HUES48 (cell line): ENCODE measurements around the gene ARMH2.

Experiments
- H3K27ac ChIP-seq: one replicate; pipeline ENCODE4 v1.7.0; 2013; ENCODE audit warnings: low read depth, low read length, inconsistent platforms
- H3K27me3 ChIP-seq: 2 replicates; pipeline ENCODE4 v1.6.1; 2013; ENCODE audit warnings: mild to moderate bottlenecking, low read length; ENCODE audit not compliant: control insufficient read depth, insufficient read depth
- H3K36me3 ChIP-seq: 2 replicates; pipeline ENCODE4 v1.6.1; 2013; ENCODE audit warnings: low read length; ENCODE audit not compliant: control insufficient read depth, insufficient read depth
- H3K4me1 ChIP-seq: 2 replicates; pipeline ENCODE4 v1.6.1; 2013; ENCODE audit warnings: mild to moderate bottlenecking, low read length; ENCODE audit not compliant: control insufficient read depth, insufficient read depth
- H3K4me3 ChIP-seq: 2 replicates; pipeline ENCODE4 v1.5.1; 2013; ENCODE audit warnings: mild to moderate bottlenecking, low read depth, low read length
- H3K9ac ChIP-seq: 2 replicates; pipeline ENCODE4 v1.6.1; 2013; ENCODE audit warnings: mild to moderate bottlenecking, low read depth, low read length, moderate library complexity
- H3K9me3 ChIP-seq: 2 replicates; pipeline ENCODE4 v1.6.1; 2013; ENCODE audit warnings: low read length; ENCODE audit not compliant: control insufficient read depth, insufficient read depth

Gene ARMH2

GRCh38 chr6:24832794-24833193 is 34.1 kb upstream of the ARMH2 start:
- peaks cover 8% of the 10 kb centered on the region; the same call in 1 of the 2 replicates for H3K4me1 ChIP-seq

GRCh38 chr6:24831771-24832716 is 33.3 kb upstream of the ARMH2 start:
- H3K36me3 ChIP-seq: no peaks in the 10 kb centered on the region

More at GRCh38 chr6:24832794-24833193, 34.1 kb upstream of the ARMH2 start:
- no peak overlapping the region for H3K9ac ChIP-seq
- H3K27ac ChIP-seq: no peak overlapping the region
- no peaks in the 10 kb centered on the region for H3K9me3 ChIP-seq
- H3K27me3 ChIP-seq: no peaks in the 10 kb centered on the region
- no peak overlapping the region for H3K4me3 ChIP-seq
- H3K36me3 ChIP-seq: no peaks in the 10 kb centered on the region

GRCh38 chr6:24829657-24830056 is 30.9 kb upstream of the ARMH2 start:
- Histone ChIP-seq H3K36me3 (no peaks in the 10 kb centered on the region), H3K9ac (no peak overlapping the region), H3K4me3 (no peak overlapping the region), H3K4me1 (peaks cover 8% of the 10 kb centered on the region; the same call in 1 of the 2 replicates), H3K27me3 (no peaks in the 10 kb centered on the region), H3K27ac (no peak overlapping the region), H3K9me3 (no peaks in the 10 kb centered on the region)

More at GRCh38 chr6:24831771-24832716, 33.3 kb upstream of the ARMH2 start:
- Histone ChIP-seq H3K4me3 (no peak overlapping the region), H3K4me1 (peaks cover 8% of the 10 kb centered on the region; the same call in 1 of the 2 replicates), H3K27ac (no peak overlapping the region), H3K9me3 (no peaks in the 10 kb centered on the region), H3K27me3 (no peaks in the 10 kb centered on the region), H3K9ac (no peak overlapping the region)

GRCh38 chr6:24827970-24828369 is 29.3 kb upstream of the ARMH2 start:
- no peak overlapping the region for H3K27ac ChIP-seq
- H3K9me3 ChIP-seq: no peaks in the 10 kb centered on the region
- H3K27me3 ChIP-seq: no peaks in the 10 kb centered on the region
- no peak overlapping the region for H3K4me3 ChIP-seq
- no peaks in the 10 kb centered on the region for H3K36me3 ChIP-seq
- H3K9ac ChIP-seq: no peak overlapping the region
- H3K4me1 ChIP-seq: peaks cover 8% of the 10 kb centered on the region; the same call in 1 of the 2 replicates

GRCh38 chr6:24827162-24827561 is 28.4 kb upstream of the ARMH2 start:
- no peaks in the 10 kb centered on the region for H3K27me3 ChIP-seq
- no peak overlapping the region for H3K4me3 ChIP-seq
- H3K9me3 ChIP-seq: no peaks in the 10 kb centered on the region
- no peak overlapping the region for H3K9ac ChIP-seq
- H3K27ac ChIP-seq: no peak overlapping the region
- H3K4me1 ChIP-seq: peaks cover 8% of the 10 kb centered on the region; the same call in 1 of the 2 replicates
- no peaks in the 10 kb centered on the region for H3K36me3 ChIP-seq

- H3K4me1 ChIP-seq: peaks cover 5% of the 10 kb centered on the region; the same call in 1 of the 2 replicates
- H3K9ac ChIP-seq: no peak overlapping the region
- H3K27ac ChIP-seq: no peak overlapping the region
- H3K9me3 ChIP-seq: no peaks in the 10 kb centered on the region
- no peak overlapping the region for H3K4me3 ChIP-seq
- no peaks in the 10 kb centered on the region for H3K36me3 ChIP-seq
- H3K27me3 ChIP-seq: no peaks in the 10 kb centered on the region
Measured at GRCh38 chr6:24825130-24825630, 26.5 kb upstream of the ARMH2 start.

- H3K4me3 ChIP-seq: no peak overlapping the region
- no peaks in the 10 kb centered on the region for H3K36me3 ChIP-seq
- H3K27ac ChIP-seq: no peak overlapping the region
- no peak overlapping the region for H3K9ac ChIP-seq
- no peaks in the 10 kb centered on the region for H3K27me3 ChIP-seq
- H3K9me3 ChIP-seq: no peaks in the 10 kb centered on the region
- peaks cover under 1% of the 10 kb centered on the region; the same call in 1 of the 2 replicates for H3K4me1 ChIP-seq
Measured at GRCh38 chr6:24824142-24824938, 25.6 kb upstream of the ARMH2 start.

- H3K36me3 ChIP-seq: no peaks in the 10 kb centered on the region
- H3K9me3 ChIP-seq: no peaks in the 10 kb centered on the region
- no peaks in the 10 kb centered on the region for H3K27me3 ChIP-seq
- H3K4me3 ChIP-seq: no peak overlapping the region
- no peak overlapping the region for H3K9ac ChIP-seq
- H3K4me1 ChIP-seq: no peaks in the 10 kb centered on the region
- H3K27ac ChIP-seq: no peak overlapping the region
Measured at GRCh38 chr6:24823185-24823584, 24.5 kb upstream of the ARMH2 start.

GRCh38 chr6:24822696-24823095 is 24.0 kb upstream of the ARMH2 start:
- Histone ChIP-seq H3K36me3 (no peaks in the 10 kb centered on the region), H3K4me3 (no peak overlapping the region), H3K4me1 (no peaks in the 10 kb centered on the region), H3K9me3 (no peaks in the 10 kb centered on the region), H3K27ac (no peak overlapping the region), H3K27me3 (no peaks in the 10 kb centered on the region), H3K9ac (no peak overlapping the region)

- H3K27ac ChIP-seq: no peak overlapping the region
- no peak overlapping the region for H3K9ac ChIP-seq
- H3K9me3 ChIP-seq: no peaks in the 10 kb centered on the region
- no peaks in the 10 kb centered on the region for H3K36me3 ChIP-seq
- H3K27me3 ChIP-seq: no peaks in the 10 kb centered on the region
- no peaks in the 10 kb centered on the region for H3K4me1 ChIP-seq
- H3K4me3 ChIP-seq: no peak overlapping the region
Measured at GRCh38 chr6:24821860-24822444, 23.2 kb upstream of the ARMH2 start.
